HG02981 (cell line): ENCODE results near the gene IRF4.

Experiments
- ATAC-seq: cut with Tn5 transposase; IDR thresholded peaks from one replicate; pipeline ENCODE4 v1.9.1; 2021; ENCODE audit warnings: mild to moderate bottlenecking, moderate library complexity; ENCODE audit not compliant: unreplicated experiment

The IRF4 gene

DNA sequence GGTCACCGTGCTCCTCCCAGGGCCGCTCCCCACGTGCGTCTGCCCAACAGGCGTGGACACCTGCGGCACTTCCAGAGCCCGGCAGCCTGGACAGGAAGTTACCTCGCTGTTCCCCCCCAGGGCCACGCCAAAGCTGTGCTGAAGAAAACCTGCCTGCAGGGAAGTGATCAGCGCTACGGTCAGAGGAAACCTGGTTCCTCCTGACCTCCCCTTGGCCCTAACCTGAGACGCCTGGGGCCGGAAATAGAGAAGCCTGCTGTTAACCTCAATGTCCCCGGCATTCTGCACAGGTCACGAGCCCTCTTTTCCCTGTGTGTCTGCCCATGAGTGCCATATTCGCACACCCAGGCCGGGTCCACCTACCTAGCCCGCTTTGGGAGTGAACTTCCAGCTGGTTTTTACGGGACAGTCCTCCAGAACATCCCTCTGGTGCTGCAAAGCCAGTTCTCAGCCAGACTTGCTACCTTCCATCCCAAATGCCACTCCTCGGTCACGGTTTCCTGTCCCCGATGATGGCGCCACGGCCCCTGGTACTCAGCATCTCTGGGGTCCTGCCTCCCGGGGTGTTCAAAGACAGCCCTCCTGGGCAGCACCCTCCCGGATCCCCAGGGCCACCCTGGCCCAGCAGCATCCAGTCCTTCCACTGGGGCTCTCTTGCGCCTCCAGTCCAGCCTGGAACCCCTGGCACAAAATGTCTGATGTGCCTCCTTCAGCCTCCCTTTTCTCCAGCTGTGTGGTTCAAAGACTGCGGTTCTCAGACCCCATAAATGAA is 12.0 kb upstream of the IRF4 start:
- ATAC-seq, result peak; percentile 60

- ATAC-seq, result no peak
Observed at GRCh38 chr6:380234-381218, 11.0 kb upstream of the IRF4 start.

DNA sequence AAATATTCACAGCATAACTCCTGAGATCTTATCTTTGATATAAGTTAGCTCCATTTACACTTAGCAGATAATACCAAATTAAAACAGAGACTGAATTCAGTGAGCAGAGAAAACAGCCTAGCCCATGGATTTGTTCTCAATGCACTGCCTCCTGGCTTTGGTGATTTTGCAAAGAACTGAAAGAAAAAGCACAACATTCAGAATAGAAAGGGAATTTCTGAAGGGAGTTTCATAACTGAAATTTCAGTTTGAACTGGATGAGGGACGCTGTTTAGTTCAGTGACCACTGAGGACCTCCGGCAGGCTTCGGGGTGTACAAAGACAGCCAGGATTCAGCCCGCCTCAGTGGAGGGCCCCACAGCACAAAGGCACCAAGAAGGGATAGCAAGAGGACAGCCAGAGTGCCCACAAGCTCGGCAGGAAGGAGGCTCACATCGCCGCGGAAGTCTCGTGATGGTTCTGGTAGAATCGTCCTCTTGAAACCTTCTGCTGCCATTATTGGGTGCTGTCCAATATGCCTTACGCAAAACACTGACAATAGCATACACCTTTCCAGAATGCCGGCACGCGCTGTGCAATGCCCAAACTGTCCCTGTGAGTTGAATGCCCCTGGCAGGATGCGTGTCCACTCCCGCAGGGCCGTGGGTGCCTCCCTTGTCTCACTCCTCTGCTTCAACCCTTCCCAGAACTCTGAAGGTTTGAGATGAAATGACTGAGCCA is 9.7 kb upstream of the IRF4 start:
- no peak for ATAC-seq

- no peak for ATAC-seq
Observed at GRCh38 chr6:382883-383810, 8.4 kb upstream of the IRF4 start.

DNA sequence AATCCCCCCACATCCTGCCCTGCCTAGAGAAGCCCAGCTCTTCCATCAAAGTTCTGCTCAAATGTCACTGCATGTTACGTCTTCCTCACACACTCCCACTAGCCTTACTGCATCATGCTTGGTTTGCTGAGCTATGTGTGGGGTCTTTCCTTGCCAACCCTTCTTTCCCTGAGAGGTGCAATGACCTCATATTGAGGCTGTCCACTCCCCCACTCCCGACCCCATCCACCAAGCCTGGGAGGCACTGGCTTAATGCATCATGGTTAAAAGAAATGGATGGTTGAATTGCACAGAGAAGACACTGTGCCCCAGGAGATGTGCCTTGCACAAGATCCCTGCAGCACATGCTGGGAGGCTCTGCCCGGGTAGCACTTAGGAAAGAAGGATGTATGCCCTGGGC is 7.7 kb upstream of the IRF4 start:
- no peak for ATAC-seq

GRCh38 chr6:384898-385297 is 6.7 kb upstream of the IRF4 start:
- ATAC-seq, result no peak

DNA sequence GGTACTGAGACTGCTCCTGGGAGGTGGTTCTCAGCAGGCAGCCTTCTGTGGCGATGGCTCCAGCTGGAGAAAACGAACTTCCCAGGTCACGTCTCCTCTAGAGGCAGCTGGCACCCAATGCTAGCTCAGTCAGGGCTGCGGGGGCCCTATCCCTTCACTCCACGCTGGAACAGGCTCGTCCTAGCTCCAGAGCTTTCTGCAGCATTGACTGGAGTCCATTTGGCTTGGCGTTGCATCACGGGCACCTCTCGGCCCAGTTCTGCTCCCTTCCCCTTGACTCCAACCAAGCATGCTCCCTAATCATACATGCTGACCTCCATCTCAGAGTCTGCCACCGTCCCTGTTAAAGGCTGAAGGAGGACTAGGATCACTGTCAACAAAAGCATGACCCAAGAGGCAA is 5.9 kb upstream of the IRF4 start:
- no peak for ATAC-seq

DNA sequence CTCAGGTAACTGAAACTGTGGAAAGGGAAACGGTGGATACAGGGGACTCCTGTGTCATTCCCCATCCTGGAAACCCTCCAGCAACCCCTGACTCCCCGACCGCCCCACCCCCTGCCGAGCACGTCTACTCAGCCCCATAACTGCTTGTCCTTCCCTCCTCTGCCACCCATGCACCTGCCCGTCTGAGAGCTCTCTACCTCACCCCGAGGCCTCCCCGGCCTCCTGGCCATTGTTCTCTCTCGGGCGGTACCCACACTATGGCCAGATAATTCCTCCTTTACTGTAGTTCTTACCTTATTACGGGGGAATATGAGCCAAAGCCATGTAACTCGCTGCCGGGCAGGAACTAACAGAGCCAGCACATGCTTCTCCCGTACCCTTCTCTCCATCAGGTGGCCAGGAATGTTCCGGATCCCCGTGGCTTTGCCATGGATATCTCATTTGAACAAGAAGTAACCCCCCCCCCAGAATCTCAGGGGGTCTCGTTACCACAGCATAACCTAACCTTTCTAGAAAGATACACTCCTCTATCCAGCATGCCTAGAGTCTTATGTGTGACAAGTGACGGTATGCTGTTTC is 4.8 kb upstream of the IRF4 start:
- ATAC-seq, result no peak

- no peak for ATAC-seq
Observed at GRCh38 chr6:387293-387741, 4.2 kb upstream of the IRF4 start.

GRCh38 chr6:388202-388903 is 3.2 kb upstream of the IRF4 start:
- ATAC-seq, result no peak

- ATAC-seq, result no peak
Observed at GRCh38 chr6:389143-389542, 2.4 kb upstream of the IRF4 start.

DNA sequence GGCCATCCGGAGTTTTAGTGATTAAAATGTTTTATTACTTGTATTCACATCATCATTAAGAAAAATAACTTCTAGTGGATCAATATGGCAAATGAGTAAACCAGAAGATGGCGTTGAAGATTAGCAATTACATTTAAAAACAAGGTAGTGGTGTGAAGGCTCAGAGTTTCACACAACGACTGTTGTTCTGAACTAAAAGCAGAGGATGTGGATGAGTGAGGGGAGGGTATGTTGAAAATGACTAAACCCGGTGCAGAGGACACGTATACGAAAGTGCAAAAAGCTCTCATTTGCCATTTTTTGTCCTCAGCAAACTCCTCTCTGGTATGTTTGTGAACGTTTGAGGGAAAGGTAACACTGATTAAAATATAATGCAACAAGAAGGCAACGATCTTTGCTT is 1.9 kb upstream of the IRF4 start:
- peak; percentile 33 for ATAC-seq

DNA sequence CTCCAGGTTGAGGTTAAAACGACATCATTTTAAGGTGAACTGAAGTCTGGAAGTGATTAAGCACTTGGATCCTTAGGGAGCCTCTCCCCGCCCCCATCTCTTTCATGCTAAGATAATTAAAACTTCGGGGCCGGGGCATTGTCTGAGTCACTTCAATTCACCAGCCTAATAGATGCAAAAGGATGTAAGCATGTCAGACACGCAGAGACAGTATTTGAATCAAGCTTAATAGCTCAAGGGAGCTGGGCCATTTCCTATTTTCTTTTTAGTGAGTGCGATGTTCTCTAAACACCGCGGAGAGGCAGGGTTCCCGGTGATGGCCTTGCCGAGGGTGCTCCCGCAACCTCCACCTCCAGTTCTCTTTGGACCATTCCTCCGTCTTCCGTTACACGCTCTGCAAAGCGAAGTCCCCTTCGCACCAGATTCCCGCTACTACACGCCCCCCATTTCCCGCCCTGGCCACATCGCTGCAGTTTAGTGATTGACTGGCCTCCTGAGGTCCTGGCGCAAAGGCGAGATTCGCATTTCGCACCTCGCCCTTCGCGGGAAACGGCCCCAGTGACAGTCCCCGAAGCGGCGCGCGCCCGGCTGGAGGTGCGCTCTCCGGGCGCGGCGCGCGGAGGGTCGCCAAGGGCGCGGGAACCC is 516 bp upstream of the IRF4 start:
- ATAC-seq, result peak; percentile 15

DNA sequence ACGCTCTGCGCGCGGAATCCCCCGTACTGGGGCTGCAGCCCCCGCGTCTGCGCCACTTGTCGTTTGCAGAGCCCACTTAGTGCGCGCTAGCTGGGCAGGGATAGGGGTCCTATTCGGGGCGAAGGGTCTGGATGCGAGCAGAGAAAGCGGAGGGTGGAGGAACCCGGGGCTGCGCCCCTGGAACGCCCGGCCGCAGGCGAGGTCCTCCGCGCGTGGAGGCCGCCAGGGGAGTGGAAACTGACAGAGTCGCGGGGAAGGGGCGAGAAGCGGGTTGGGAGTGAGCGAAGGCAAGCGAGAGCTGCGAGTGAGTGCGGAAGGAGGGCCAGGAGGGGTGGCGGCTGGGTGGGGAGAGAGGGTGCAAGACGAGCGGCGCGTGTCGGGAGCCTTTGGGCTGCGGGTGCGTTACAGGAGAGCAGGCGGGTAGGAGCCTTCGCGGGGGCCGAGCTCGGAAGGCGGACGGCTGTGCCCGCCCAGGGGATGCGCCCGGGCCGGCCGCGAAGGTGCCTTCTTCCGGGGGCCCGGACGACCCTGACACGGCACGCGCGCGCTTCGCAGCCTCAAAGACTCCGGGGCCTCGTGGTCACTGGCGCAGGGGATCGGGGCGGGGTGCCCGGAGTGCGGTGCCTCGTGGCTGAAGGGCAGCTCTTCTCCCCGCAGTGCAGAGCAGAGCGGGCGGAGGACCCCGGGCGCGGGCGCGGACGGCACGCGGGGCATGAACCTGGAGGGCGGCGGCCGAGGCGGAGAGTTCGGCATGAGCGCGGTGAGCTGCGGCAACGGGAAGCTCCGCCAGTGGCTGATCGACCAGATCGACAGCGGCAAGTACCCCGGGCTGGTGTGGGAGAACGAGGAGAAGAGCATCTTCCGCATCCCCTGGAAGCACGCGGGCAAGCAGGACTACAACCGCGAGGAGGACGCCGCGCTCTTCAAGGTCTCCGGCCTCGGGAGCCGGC is 1.2 kb downstream of the IRF4 start:
- ATAC-seq, result no peak

- no peak for ATAC-seq
Observed at GRCh38 chr6:393391-394221, 2.1 kb downstream of the IRF4 start.

- ATAC-seq, result no peak
Observed at GRCh38 chr6:394641-395289, 3.2 kb downstream of the IRF4 start.
